GM12878 (cell line): Measurements from ENCODE around the gene PLXNA2. TPM values are rescaled to one million over a fixed set of nuclear protein-coding genes. Genes with fewer than 3 reads are reported as not detected.

ENCODE experiments used
- ATAC-seq: fragments of 200-7000 bp; cut with Tn5 transposase; 3 replicates; pipeline ENCODE4 v1.9.1; 2020; ENCODE audit warnings: mild to moderate bottlenecking, moderate library complexity
- BruUV-seq: library from RNA; stranded (reverse); fragments of 400-500 nt; replicated peaks from 2 replicates; lab custom pipeline; 2021; lab: Mats Ljungman, UMichigan
- CTCF ChIA-PET: fragments of 300-600 bp; sonication (Branson Sonifier 250); formaldehyde crosslinking; extraction: SDS; loops from one replicate; lab custom pipeline; 2021; ENCODE audit warnings: inconsistent platforms; lab: Yijun Ruan, JAX
- POLR2A ChIA-PET: fragments of 350-600 bp; formaldehyde crosslinking; extraction: SDS; loops from one replicate; lab custom pipeline; 2021; ENCODE audit warnings: inconsistent platforms; lab: Charles Lee
- RAD21 ChIA-PET: fragments of 300-600 bp; sonication (Branson Sonifier 250); formaldehyde crosslinking; loops from one replicate; lab custom pipeline; 2023; ENCODE audit warnings: antibody characterized with exemption; ENCODE audit not compliant: unreplicated experiment; lab: Charles Lee
- SMC1A ChIA-PET: fragments of 300-600 bp; sonication (Branson Sonifier 250); formaldehyde crosslinking; loops from one replicate; lab custom pipeline; 2023; ENCODE audit not compliant: unreplicated experiment, uncharacterized antibody; lab: Charles Lee
- DNase-seq: peaks from one replicate; pipeline ENCODE4 v3.0.0-alpha.2; 2011; ENCODE audit warnings: low read depth, low spot score
- FAIRE-seq: peaks from 3 replicates; lab custom pipeline; 2011; peaks lifted over from hg19 to GRCh38; lab: Jason Lieb, UNC
- H2AFZ ChIP-seq: 2 replicates; pipeline ENCODE4 v1.6.0; 2011; ENCODE audit warnings: low read depth, low read length, control low read depth; ENCODE audit not compliant: control insufficient read depth
- H3K27ac ChIP-seq: 2 replicates; pipeline ENCODE4 v1.5.1; 2011; ENCODE audit warnings: control low read depth; ENCODE audit not compliant: control insufficient read depth, insufficient read depth
- H3K27me3 ChIP-seq, 2 experiments: replicated peaks in 1 of 2; 2 replicates each; pipeline versions ENCODE4 v1.6.0 to v1.6.1; 2011; ENCODE audit warnings: low read length in 1 of 2; ENCODE audit not compliant: control insufficient read depth in 2 of 2, insufficient read depth in 2 of 2
- H3K36me3 ChIP-seq, 2 experiments: 2 replicates each; pipeline ENCODE4 v1.5.1; 2011; ENCODE audit warnings: low read length in 1 of 2; ENCODE audit not compliant: control insufficient read depth in 2 of 2, insufficient read depth in 2 of 2
- H3K4me1 ChIP-seq: 2 replicates; pipeline ENCODE4 v1.6.1; 2011; ENCODE audit warnings: mild to moderate bottlenecking, low read length, moderate library complexity, mixed read lengths; ENCODE audit not compliant: control insufficient read depth, insufficient read depth
- H3K4me2 ChIP-seq: 2 replicates; pipeline ENCODE4 v1.6.0; 2011; ENCODE audit warnings: control low read depth; ENCODE audit not compliant: control insufficient read depth, insufficient read depth
- H3K4me3 ChIP-seq: fragments of 200-600 bp; sonication (generic); 2 replicates; pipeline ENCODE4 v1.5.1; 2016
- H3K79me2 ChIP-seq: 2 replicates; pipeline ENCODE4 v1.6.0; 2011; ENCODE audit warnings: low read length; ENCODE audit not compliant: control insufficient read depth, insufficient read depth
- H3K9ac ChIP-seq: 2 replicates; pipeline ENCODE4 v1.8.0; 2011; ENCODE audit warnings: low read length, control low read depth, mixed read lengths; ENCODE audit not compliant: control insufficient read depth, insufficient read depth
- H3K9me3 ChIP-seq: replicated peaks from 3 replicates; pipeline ENCODE4 v1.5.1; 2011; ENCODE audit warnings: mild to moderate bottlenecking, low read length; ENCODE audit not compliant: control insufficient read depth, insufficient read depth
- H4K20me1 ChIP-seq: 2 replicates; pipeline ENCODE4 v1.6.0; 2011; ENCODE audit not compliant: control insufficient read depth, insufficient read depth
- CHD1 ChIP-seq: IDR thresholded peaks from 2 replicates; pipeline ENCODE4 v1.6.1; 2012; ENCODE audit warnings: low read depth, low read length, improper control_type of control experiment
- PAX5 ChIP-seq: IDR thresholded peaks from 2 replicates; pipeline ENCODE4 v1.6.1; 2011; ENCODE audit warnings: low read depth, low read length, borderline replicate concordance
- SIN3A ChIP-seq: IDR thresholded peaks from 2 replicates; pipeline ENCODE4 v1.6.1; 2012; ENCODE audit warnings: low read depth, low read length, improper control_type of control experiment
- SPI1 ChIP-seq: IDR thresholded peaks from 2 replicates; pipeline ENCODE4 v1.6.1; 2011; ENCODE audit warnings: low read depth, mild to moderate bottlenecking, low read length, moderate library complexity, borderline replicate concordance; ENCODE audit not compliant: insufficient read depth
- WGBS: methylation state at CpG from one replicate; pipeline ENCODE4 v1.1.6; 2016; ENCODE audit warnings: low lambda C conversion rate; ENCODE audit not compliant: insufficient replicate concordance, insufficient coverage; ENCODE audit errors: missing lambda C conversion rate; 5-methylcytosine and 5-hydroxymethylcytosine counted together
- in situ Hi-C: fragments of 300-500 bp; cut with MboI; formaldehyde crosslinking; loops from 9 replicates; pipeline ENCODE4 v1.14.3; 2018; ENCODE audit warnings: mixed read lengths
- intact Hi-C: fragments of 100-400 bp; cut with micrococcal nuclease; formaldehyde crosslinking; loops from one replicate; pipeline ENCODE4 v1.14.2; 2022; ENCODE audit not compliant: unreplicated experiment
- polyA plus RNA-seq, 11 experiments: library from polyadenylated mRNA; depleted of rRNA in 4 of 11; unstranded in 6 of 11; stranded (reverse) in 5 of 11; fragments of >200 nt; fragmentation: Nextera tagmentation in 4 of 11; fragmentation: Illumina TruSeq in 1 of 11; extraction: Ambion mirVana in 4 of 11; extraction: Trizol in 1 of 11; gene quantifications; 1 replicate in 1 of 11; 2 replicates in 10 of 11; pipeline versions ENCODE4 v1.2.1 to v1.2.3, GENCODE V29; 2011 to 2016; ENCODE audit warnings: inconsistent platforms in 2 of 11, missing spikeins in 2 of 11, low read depth in 1 of 11
- total RNA-seq, 4 experiments: library from RNA; depleted of rRNA in 3 of 4; stranded (reverse); fragments of >200 nt in 3 of 4; fragmentation: Illumina TruSeq in 1 of 4; extraction: Trizol in 1 of 4; gene quantifications; 2 replicates each; pipeline versions ENCODE4 v1.2.1 to v1.2.3, GENCODE V29; 2013 to 2021
- TF ChIP-seq, protein P1 (sequence below), 3 experiments: IDR thresholded peaks in 2 of 3; conservative IDR thresholded peaks in 1 of 3; 2 replicates each; pipeline ENCODE4 v1.5.1; 2011; ENCODE audit warnings: low read depth in 3 of 3, low read length in 3 of 3, mild to moderate bottlenecking in 3 of 3, control low read depth in 2 of 3, moderate library complexity in 2 of 3, inconsistent platforms in 1 of 3, mixed read lengths in 1 of 3; ENCODE audit not compliant: control insufficient read depth in 2 of 3, insufficient read depth in 1 of 3; ENCODE audit errors: extremely low read depth in 1 of 3

PLXNA2 gene
- total and polyA plus RNA-seq, 10 of the 15 experiments (the other 5 are each of a cell fraction or from before 2014, with no cell fraction given), result under 0.01 to 0.08 (median 0.07) TPM; not detected in 4

DNA sequence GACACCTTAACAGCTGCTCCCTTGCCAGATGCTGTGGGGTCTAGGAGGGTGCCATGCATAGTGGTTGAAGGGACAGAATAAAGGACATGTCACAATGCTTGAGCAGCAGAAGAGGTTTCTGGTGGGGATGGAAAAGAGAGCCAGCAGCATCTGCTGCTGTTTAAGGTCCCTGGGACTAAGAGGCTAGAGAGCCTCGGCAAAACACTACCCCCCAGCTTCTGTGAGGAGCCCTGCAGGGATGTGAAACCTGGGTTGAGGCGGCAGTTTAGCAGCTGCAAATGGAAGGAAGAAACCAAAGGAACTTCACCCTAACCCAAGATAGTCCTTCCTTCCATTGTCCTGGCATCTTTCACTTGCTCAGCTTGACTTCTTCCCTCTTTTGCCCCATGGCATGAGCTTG is 39.4 kb downstream of the PLXNA2 start:
- SMC1A ChIA-PET, result interaction anchor here (0.7 to 2.1 kb wide), 7 partner anchors 10 to 74 kb away, joined by 3 to 9 read pairs (median 4); no protein-coding TSS in a partner anchor
- Histone ChIP-seq H3K4me3 (no peak overlapping the region), H3K27ac (no peak overlapping the region), H3K36me3 (no peaks in the 10 kb centered on the region), H3K9me3 (no peaks in the 10 kb centered on the region), H3K27me3 (no peaks in the 10 kb centered on the region; a peak in 1 of 4 replicates), H3K4me2 (no peak overlapping the region), H4K20me1 (no peaks in the 10 kb centered on the region), H3K9ac (no peak overlapping the region), H2AFZ (no peak overlapping the region), H3K4me1 (no peaks in the 10 kb centered on the region), H3K79me2 (no peaks in the 10 kb centered on the region)
- CTCF ChIA-PET, result interaction anchor here (0.5 to 4.6 kb wide), 7 partner anchors 11 to 183 kb away, joined by 3 to 37 read pairs (median 6); no protein-coding TSS in a partner anchor
- TF ChIP-seq PAX5 (no peak), SIN3A (no peak), CHD1 (no peak), SPI1 (peak; percentile 24; the same call in 1 of the 2 replicates)
- TF ChIP-seq, protein P1, sequence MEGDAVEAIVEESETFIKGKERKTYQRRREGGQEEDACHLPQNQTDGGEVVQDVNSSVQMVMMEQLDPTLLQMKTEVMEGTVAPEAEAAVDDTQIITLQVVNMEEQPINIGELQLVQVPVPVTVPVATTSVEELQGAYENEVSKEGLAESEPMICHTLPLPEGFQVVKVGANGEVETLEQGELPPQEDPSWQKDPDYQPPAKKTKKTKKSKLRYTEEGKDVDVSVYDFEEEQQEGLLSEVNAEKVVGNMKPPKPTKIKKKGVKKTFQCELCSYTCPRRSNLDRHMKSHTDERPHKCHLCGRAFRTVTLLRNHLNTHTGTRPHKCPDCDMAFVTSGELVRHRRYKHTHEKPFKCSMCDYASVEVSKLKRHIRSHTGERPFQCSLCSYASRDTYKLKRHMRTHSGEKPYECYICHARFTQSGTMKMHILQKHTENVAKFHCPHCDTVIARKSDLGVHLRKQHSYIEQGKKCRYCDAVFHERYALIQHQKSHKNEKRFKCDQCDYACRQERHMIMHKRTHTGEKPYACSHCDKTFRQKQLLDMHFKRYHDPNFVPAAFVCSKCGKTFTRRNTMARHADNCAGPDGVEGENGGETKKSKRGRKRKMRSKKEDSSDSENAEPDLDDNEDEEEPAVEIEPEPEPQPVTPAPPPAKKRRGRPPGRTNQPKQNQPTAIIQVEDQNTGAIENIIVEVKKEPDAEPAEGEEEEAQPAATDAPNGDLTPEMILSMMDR (IDR thresholded peaks at IDR 0.05 in 2 of 3, conservative IDR thresholded peaks at IDR 0.05 in 1 of 3; ENCODE audit: control insufficient read depth in 2 of 3, extremely low read depth in 1 of 3, insufficient read depth in 1 of 3, low read depth in 3 of 3, low read length in 3 of 3), result peak in 2 of 3 experiments; percentile 31 to 32; a peak in 3 of 6 replicates
- FAIRE-seq (no peak), DNase-seq (no peak), ATAC-seq (peak; percentile 28; the same call in 1 of the 3 replicates)
- RAD21 ChIA-PET, result interaction anchor here (1.2 to 2.7 kb wide), 3 partner anchors 16 to 183 kb away, joined by 3 to 15 read pairs (median 10); no protein-coding TSS in a partner anchor
- intact Hi-C loops (no loop called here), in situ Hi-C loops (no loop called here)
- POLR2A ChIA-PET, result no interaction called here
- WGBS, result 26% methylated on average over 2 of the region's 2 CpGs
- BruUV-seq, result no TSS peak
